SK-N-SH (cell line): ENCODE measurements around the gene BCAR3. TPM values are rescaled to one million over a fixed set of nuclear protein-coding genes. Genes with fewer than 3 reads are reported as not detected.
A peak's percentile ranks its signal among the peaks of the same experiment; 100 is the strongest.

Experiments
- CTCF ChIA-PET: fragments of 300-600, 350-600 bp; formaldehyde crosslinking; extraction: SDS; loops from one replicate; lab custom pipeline; 2021; lab: Yijun Ruan, JAX
- POLR2A ChIA-PET: fragments of 350-600 bp; sonication (Branson Sonifier 250); formaldehyde crosslinking; extraction: SDS; loops from one replicate; lab custom pipeline; 2020; ENCODE audit warnings: antibody characterized with exemption, inconsistent platforms; lab: Yijun Ruan, JAX
- DNase-seq: peaks from one replicate; pipeline ENCODE4 v3.0.0; 2012
- H2AFZ ChIP-seq: fragments of 200-600 bp; sonication (generic); 2 replicates; pipeline ENCODE4 v1.8.1; 2016; ENCODE audit warnings: antibody characterized with exemption, mild to moderate bottlenecking, low read depth
- H3F3A ChIP-seq: fragments of 200-600 bp; sonication (generic); replicated peaks from 2 replicates; pipeline ENCODE3; 2016; ENCODE audit warnings: antibody characterized with exemption, mild to moderate bottlenecking; ENCODE audit not compliant: insufficient read depth
- H3K27ac ChIP-seq, 2 experiments: fragments of 200-500 bp in 1 of 2; fragments of 200-600 bp in 1 of 2; sonication (Bioruptor generic) in 1 of 2; sonication (generic), shearing (Covaris generic) in 1 of 2; 2 replicates each; pipeline versions ENCODE4 v1.5.1 to v1.6.1; 2014 to 2016; ENCODE audit warnings: low read depth in 2 of 2, inconsistent platforms in 1 of 2, low read length in 1 of 2, mild to moderate bottlenecking in 1 of 2, mixed read lengths in 1 of 2
- H3K27me3 ChIP-seq: fragments of 200-600 bp; sonication (generic), shearing (Covaris generic); 2 replicates; pipeline ENCODE4 v1.6.1; 2016; ENCODE audit warnings: mixed run types; ENCODE audit not compliant: insufficient read depth
- H3K36me3 ChIP-seq, 2 experiments: fragments of 200-500 bp in 1 of 2; fragments of 200-600 bp in 1 of 2; sonication (Bioruptor generic) in 1 of 2; sonication (generic) in 1 of 2; replicated peaks in 1 of 2; 2 replicates each; pipeline versions ENCODE3 to v1.5.1; 2014 to 2016; ENCODE audit warnings: low read length in 1 of 2, mild to moderate bottlenecking in 1 of 2; ENCODE audit not compliant: insufficient read depth in 2 of 2, control insufficient read depth in 1 of 2
- H3K4me1 ChIP-seq, 2 experiments: fragments of 200-500 bp in 1 of 2; fragments of 200-600 bp in 1 of 2; sonication (Bioruptor generic) in 1 of 2; sonication (generic), shearing (Covaris generic) in 1 of 2; 2 replicates each; pipeline versions ENCODE4 v1.5.1 to v1.6.1; 2014 to 2016; ENCODE audit warnings: low read depth in 1 of 2, low read length in 1 of 2, mixed run types in 1 of 2; ENCODE audit not compliant: insufficient read depth in 2 of 2, control insufficient read depth in 1 of 2
- H3K4me2 ChIP-seq: fragments of 200-600 bp; sonication (generic), shearing (Covaris generic); 2 replicates; pipeline ENCODE4 v1.6.1; 2017; ENCODE audit warnings: mixed run types
- H3K4me3 ChIP-seq, 2 experiments: fragments of 200-500 bp in 1 of 2; fragments of 200-600 bp in 1 of 2; sonication (Bioruptor generic) in 1 of 2; sonication (generic), shearing (Covaris generic) in 1 of 2; 2 replicates each; pipeline versions ENCODE4 v1.5.1 to v1.8.1; 2014 to 2016; ENCODE audit warnings: low read depth in 2 of 2, inconsistent platforms in 1 of 2, low read length in 1 of 2, mild to moderate bottlenecking in 1 of 2, mixed read lengths in 1 of 2, moderate library complexity in 1 of 2
- H3K79me2 ChIP-seq: fragments of 200-600 bp; sonication (generic); 2 replicates; pipeline ENCODE4 v1.8.1; 2017; ENCODE audit warnings: mild to moderate bottlenecking; ENCODE audit not compliant: insufficient read depth
- H3K9ac ChIP-seq: fragments of 200-600 bp; sonication (generic); 2 replicates; pipeline ENCODE4 v1.6.1; 2017; ENCODE audit warnings: mixed run types
- H3K9me2 ChIP-seq: fragments of 200-600 bp; sonication (generic); 2 replicates; pipeline ENCODE4 v1.6.1; 2017; ENCODE audit warnings: mixed run types
- H3K9me3 ChIP-seq: fragments of 200-600 bp; sonication (generic); 2 replicates; pipeline ENCODE4 v1.6.1; 2017; ENCODE audit warnings: mixed run types, mild to moderate bottlenecking, moderate library complexity
- H4K20me1 ChIP-seq: fragments of 200-600 bp; sonication (generic); 2 replicates; pipeline ENCODE4 v1.6.1; 2017; ENCODE audit warnings: mild to moderate bottlenecking, mixed run types; ENCODE audit not compliant: insufficient read depth
- CHD2 ChIP-seq: fragments of 150-350 bp; IDR thresholded peaks from 2 replicates; pipeline ENCODE4 v1.6.1; 2018; ENCODE audit warnings: low read length; ENCODE audit not compliant: partially characterized antibody
- ELF1 ChIP-seq: IDR thresholded peaks from 2 replicates; pipeline ENCODE4 v1.4.0; 2012
- EP300 ChIP-seq, 2 experiments: IDR thresholded peaks; 2 replicates each; pipeline versions ENCODE4 v1.4.0 to v1.6.1; 2012; ENCODE audit warnings: borderline replicate concordance in 1 of 2, low read depth in 1 of 2, low read length in 1 of 2
- FOSL2 ChIP-seq: IDR thresholded peaks from 2 replicates; pipeline ENCODE4 v1.4.0; 2012; ENCODE audit warnings: low read depth, mild to moderate bottlenecking, moderate library complexity, borderline replicate concordance
- FOXM1 ChIP-seq: IDR thresholded peaks from 2 replicates; pipeline ENCODE4 v1.4.0; 2012; ENCODE audit warnings: low read depth, mild to moderate bottlenecking
- GABPA ChIP-seq: IDR thresholded peaks from 2 replicates; pipeline ENCODE4 v1.4.0; 2012; ENCODE audit warnings: low read depth, mild to moderate bottlenecking
- GATA2 ChIP-seq: sonication (generic); formaldehyde crosslinking; IDR thresholded peaks from 2 replicates; pipeline ENCODE4 v1.5.0; 2020; ENCODE audit warnings: mild to moderate bottlenecking, missing genetic modification reagents
- JUND ChIP-seq: IDR thresholded peaks from 2 replicates; pipeline ENCODE4 v1.4.0; 2012
- MXI1 ChIP-seq: IDR thresholded peaks from 2 replicates; pipeline ENCODE4 v1.6.1; 2012; ENCODE audit warnings: mild to moderate bottlenecking, low read depth, low read length, improper control_type of control experiment
- NRF1 ChIP-seq: IDR thresholded peaks from 2 replicates; pipeline ENCODE4 v1.6.1; 2012; ENCODE audit warnings: low read depth, mild to moderate bottlenecking, low read length
- RAD21 ChIP-seq: IDR thresholded peaks from 2 replicates; pipeline ENCODE4 v1.6.1; 2012; ENCODE audit warnings: mild to moderate bottlenecking, low read length
- RCOR1 ChIP-seq: fragments of 150-350 bp; IDR thresholded peaks from 2 replicates; pipeline ENCODE4 v1.6.1; 2017; ENCODE audit warnings: antibody characterized with exemption, low read length
- SMC3 ChIP-seq: IDR thresholded peaks from 2 replicates; pipeline ENCODE4 v1.6.1; 2012; ENCODE audit warnings: low read depth, low read length, improper control_type of control experiment
- TCF12 ChIP-seq: IDR thresholded peaks from 2 replicates; pipeline ENCODE4 v1.4.0; 2012
- YY1 ChIP-seq: IDR thresholded peaks from 2 replicates; pipeline ENCODE4 v1.4.0; 2012; ENCODE audit warnings: low read depth, mild to moderate bottlenecking
- whole genome bisulfite sequencing: methylation state at CpG from one replicate; pipeline ENCODE4 v1.1.6; 2017; ENCODE audit warnings: low lambda C conversion rate; 5-methylcytosine and 5-hydroxymethylcytosine counted together
- polyA plus RNA-seq, 3 experiments: library from polyadenylated mRNA; depleted of rRNA; stranded (reverse); fragments of >200 nt; gene quantifications; 2 replicates each; pipeline ENCODE4 v1.2.3, GENCODE V29; 2012
- TF ChIP-seq, protein P1 (sequence below): fragments of 150-350 bp; IDR thresholded peaks from 2 replicates; pipeline ENCODE4 v1.6.1; 2017; ENCODE audit warnings: antibody characterized with exemption, low read length, low read depth, borderline replicate concordance
- TF ChIP-seq, protein P2 (sequence below): fragments of 200-600 bp; sonication (generic); IDR thresholded peaks from 2 replicates; pipeline ENCODE4 v1.6.1; 2017; ENCODE audit warnings: antibody characterized with exemption, mild to moderate bottlenecking, moderate library complexity
- TF ChIP-seq, protein P3 (sequence below): IDR thresholded peaks from 2 replicates; pipeline ENCODE4; 2012

Gene BCAR3
- polyA plus RNA-seq, 1 of the 3 experiments (the other 2 are of a cell fraction): 58.4 TPM

DNA sequence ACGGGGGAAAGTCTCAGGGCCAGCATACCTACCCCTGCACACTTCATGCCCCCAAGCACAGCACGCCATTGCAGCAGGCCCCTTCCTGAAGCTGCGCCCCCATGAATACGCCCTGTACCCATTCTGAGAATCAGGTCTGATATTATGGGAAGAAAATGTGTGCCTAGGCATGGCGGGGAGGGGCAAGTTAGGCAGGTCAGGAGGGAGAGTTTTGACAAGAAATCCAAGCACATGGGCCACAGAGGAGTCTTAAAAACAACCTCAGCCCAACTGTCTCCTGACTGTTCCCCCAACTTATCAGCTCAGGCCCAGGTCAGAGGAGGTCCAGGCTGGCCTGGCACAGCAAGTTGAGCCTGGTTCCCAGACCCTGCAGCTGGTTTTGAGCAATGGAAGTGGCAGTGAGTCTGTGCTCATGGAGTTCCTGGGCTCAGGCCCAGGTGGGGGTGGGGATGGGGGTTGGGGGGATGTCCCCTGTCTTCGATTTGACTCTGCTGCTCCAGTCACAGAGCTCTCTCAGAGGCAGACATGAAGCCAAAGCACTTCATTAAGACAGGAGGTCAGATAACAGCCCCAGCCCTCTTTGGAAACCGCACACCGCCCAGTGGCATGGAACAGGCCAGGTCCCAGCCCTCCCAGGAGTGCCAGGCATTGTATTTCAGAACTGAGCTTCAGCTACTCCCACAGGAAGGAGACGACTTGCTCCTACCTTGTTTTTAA, 20.6 kb upstream of the BCAR3 start:
- H3K36me3 ChIP-seq: no peaks in the 10 kb centered on the region
- peaks cover 24 to 39% of the 10 kb centered on the region in 2 experiments for H3K4me1 ChIP-seq
- no peaks in the 10 kb centered on the region for H3K27me3 ChIP-seq
- ChIA-PET CTCF (interaction anchor here (0.5 to 2.6 kb wide), 13 partner anchors 10 to 186 kb away, joined by 3 to 19 read pairs (median 5); partner anchors contain the start of gene BCAR3), POLR2A (interaction anchor here (0.6 to 1.6 kb wide), 5 partner anchors 21 to 144 kb away, joined by 3 to 5 read pairs (median 5); partner anchors contain the start of gene BCAR3)
- 38% methylated on average over 4 of the region's 9 CpGs for WGBS
- H2AFZ ChIP-seq: peak overlapping the region; percentile 38
- H3K79me2 ChIP-seq: peaks cover 2% of the 10 kb centered on the region; the same call in 1 of the 2 replicates
- no peaks in the 10 kb centered on the region for H3K9me3 ChIP-seq
- TF ChIP-seq FOSL2: no peak
- TF ChIP-seq, protein P1, sequence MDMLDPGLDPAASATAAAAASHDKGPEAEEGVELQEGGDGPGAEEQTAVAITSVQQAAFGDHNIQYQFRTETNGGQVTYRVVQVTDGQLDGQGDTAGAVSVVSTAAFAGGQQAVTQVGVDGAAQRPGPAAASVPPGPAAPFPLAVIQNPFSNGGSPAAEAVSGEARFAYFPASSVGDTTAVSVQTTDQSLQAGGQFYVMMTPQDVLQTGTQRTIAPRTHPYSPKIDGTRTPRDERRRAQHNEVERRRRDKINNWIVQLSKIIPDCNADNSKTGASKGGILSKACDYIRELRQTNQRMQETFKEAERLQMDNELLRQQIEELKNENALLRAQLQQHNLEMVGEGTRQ: no peak
- TF ChIP-seq RCOR1: 0 out of 2 replicates have a peak, but pooled peaks have one; percentile 13
- TF ChIP-seq TCF12: no peak; the same call in 1 of the 2 replicates
- TF ChIP-seq RAD21: peak; percentile 21; the same call in 1 of the 2 replicates
- TF ChIP-seq YY1: no peak
- TF ChIP-seq CHD2: peak; percentile 26
- no peak for TF ChIP-seq FOXM1
- TF ChIP-seq MXI1: peak; percentile 60
- TF ChIP-seq ELF1: no peak
- no peak for TF ChIP-seq JUND
- TF ChIP-seq GABPA: no peak
- TF ChIP-seq, protein P2, sequence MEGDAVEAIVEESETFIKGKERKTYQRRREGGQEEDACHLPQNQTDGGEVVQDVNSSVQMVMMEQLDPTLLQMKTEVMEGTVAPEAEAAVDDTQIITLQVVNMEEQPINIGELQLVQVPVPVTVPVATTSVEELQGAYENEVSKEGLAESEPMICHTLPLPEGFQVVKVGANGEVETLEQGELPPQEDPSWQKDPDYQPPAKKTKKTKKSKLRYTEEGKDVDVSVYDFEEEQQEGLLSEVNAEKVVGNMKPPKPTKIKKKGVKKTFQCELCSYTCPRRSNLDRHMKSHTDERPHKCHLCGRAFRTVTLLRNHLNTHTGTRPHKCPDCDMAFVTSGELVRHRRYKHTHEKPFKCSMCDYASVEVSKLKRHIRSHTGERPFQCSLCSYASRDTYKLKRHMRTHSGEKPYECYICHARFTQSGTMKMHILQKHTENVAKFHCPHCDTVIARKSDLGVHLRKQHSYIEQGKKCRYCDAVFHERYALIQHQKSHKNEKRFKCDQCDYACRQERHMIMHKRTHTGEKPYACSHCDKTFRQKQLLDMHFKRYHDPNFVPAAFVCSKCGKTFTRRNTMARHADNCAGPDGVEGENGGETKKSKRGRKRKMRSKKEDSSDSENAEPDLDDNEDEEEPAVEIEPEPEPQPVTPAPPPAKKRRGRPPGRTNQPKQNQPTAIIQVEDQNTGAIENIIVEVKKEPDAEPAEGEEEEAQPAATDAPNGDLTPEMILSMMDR: no peak
- TF ChIP-seq GATA2 (CRISPR knock-in tag): peak; percentile 75
- TF ChIP-seq, protein P3, sequence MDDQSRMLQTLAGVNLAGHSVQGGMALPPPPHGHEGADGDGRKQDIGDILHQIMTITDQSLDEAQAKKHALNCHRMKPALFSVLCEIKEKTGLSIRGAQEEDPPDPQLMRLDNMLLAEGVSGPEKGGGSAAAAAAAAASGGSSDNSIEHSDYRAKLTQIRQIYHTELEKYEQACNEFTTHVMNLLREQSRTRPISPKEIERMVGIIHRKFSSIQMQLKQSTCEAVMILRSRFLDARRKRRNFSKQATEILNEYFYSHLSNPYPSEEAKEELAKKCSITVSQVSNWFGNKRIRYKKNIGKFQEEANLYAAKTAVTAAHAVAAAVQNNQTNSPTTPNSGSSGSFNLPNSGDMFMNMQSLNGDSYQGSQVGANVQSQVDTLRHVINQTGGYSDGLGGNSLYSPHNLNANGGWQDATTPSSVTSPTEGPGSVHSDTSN: no peak; the same call in 1 of the 2 replicates
- 0 out of 4 replicates have a peak, but pooled peaks have one; percentile 7 to 38 for TF ChIP-seq EP300 (IDR thresholded peaks at IDR 0.05; ENCODE audit: borderline replicate concordance in 1 of 2, low read depth in 1 of 2, low read length in 1 of 2)
- TF ChIP-seq SMC3: peak; percentile 23; the same call in 1 of the 2 replicates
- no peak for TF ChIP-seq NRF1
- no peaks in the 10 kb centered on the region for H4K20me1 ChIP-seq
- peaks cover 15% of the 10 kb centered on the region for H3F3A ChIP-seq
- peak overlapping the region; percentile 95 for H3K27ac ChIP-seq
- H3K4me2 ChIP-seq: peak overlapping the region; percentile 46
- peak overlapping the region; percentile 71 for H3K9ac ChIP-seq
- H3K9me2 ChIP-seq: no peaks in the 10 kb centered on the region
- H3K4me3 ChIP-seq: no peak overlapping the region
- DNase-seq: peak; percentile 74
